Forelimb muscle (tissue), 1 donor: ENCODE measurements around the gene DDX51. TPM values are rescaled to one million over a fixed set of nuclear protein-coding genes. Genes with fewer than 3 reads are reported as not detected.

Experiments used
- polyA plus RNA-seq: library from polyadenylated mRNA; unstranded; fragments of 120-200 nt; gene quantifications from one replicate; pipeline ENCODE4 v1.2.1, GENCODE V29; 2013; ENCODE audit not compliant: insufficient read length

Gene DDX51
- polyA plus RNA-seq, 1 donor, result 12.9 TPM

Other genes with a start within 250 kb of the DDX51 start
- 24.8 TPM for gene ULK1, start 249.7 kb downstream of the DDX51 start, polyA plus RNA-seq
- 12.2 TPM for gene PUS1, start 215.0 kb downstream of the DDX51 start, polyA plus RNA-seq
- 21.2 TPM for gene EP400, start 194.4 kb downstream of the DDX51 start, polyA plus RNA-seq
- gene NOC4L, start 138 bp upstream of the DDX51 start, polyA plus RNA-seq, result 9.8 TPM
- gene GALNT9, start 185.3 kb upstream of the DDX51 start, polyA plus RNA-seq, result 1.7 TPM